Measurements from ENCODE around the gene SMOC1.

DNA sequence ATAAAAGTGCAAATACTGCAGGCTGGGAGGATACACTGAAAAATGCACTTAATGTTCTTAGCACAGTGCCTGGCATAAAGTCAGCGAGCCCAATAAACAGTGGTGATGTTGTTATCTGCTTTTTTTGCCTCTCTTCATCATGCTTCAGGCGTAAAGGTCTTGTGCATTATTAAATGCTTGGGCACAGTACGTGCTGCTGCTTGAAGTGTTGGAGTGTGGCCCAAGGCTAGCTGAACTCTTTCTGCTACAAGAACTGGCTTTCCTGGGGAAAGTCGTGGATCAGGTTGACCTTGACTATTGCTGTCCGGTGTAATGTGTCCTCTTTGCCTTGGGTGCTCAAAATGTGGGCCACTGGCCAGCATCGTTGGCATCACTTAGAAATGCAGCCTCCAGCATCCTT, 43.0 kb downstream of the SMOC1 start:
- TF ChIP-seq, protein P1, sequence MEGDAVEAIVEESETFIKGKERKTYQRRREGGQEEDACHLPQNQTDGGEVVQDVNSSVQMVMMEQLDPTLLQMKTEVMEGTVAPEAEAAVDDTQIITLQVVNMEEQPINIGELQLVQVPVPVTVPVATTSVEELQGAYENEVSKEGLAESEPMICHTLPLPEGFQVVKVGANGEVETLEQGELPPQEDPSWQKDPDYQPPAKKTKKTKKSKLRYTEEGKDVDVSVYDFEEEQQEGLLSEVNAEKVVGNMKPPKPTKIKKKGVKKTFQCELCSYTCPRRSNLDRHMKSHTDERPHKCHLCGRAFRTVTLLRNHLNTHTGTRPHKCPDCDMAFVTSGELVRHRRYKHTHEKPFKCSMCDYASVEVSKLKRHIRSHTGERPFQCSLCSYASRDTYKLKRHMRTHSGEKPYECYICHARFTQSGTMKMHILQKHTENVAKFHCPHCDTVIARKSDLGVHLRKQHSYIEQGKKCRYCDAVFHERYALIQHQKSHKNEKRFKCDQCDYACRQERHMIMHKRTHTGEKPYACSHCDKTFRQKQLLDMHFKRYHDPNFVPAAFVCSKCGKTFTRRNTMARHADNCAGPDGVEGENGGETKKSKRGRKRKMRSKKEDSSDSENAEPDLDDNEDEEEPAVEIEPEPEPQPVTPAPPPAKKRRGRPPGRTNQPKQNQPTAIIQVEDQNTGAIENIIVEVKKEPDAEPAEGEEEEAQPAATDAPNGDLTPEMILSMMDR (IDR thresholded peaks at IDR 0.05) = no peak
- TF ChIP-seq POLR2A (IDR thresholded peaks at IDR 0.05) = no peak

All from suprapubic skin (tissue), 3 donors.